22Rv1 (cell line): Measurements from ENCODE around the gene CCS.

ENCODE experiments used
- CTCF ChIP-seq: fragments of 450-650 bp; IDR thresholded peaks from 2 replicates; pipeline ENCODE4 v1.5.1; 2017; ENCODE audit warnings: mild to moderate bottlenecking
- ZFX ChIP-seq: fragments of 450-650 bp; IDR thresholded peaks from 2 replicates; pipeline ENCODE4 v1.6.1; 2017; ENCODE audit warnings: antibody characterized with exemption, borderline replicate concordance

GRCh38 chr11:66653123-66653522, 60.1 kb downstream of the CCS start:
- TF ChIP-seq CTCF, result no peak
- TF ChIP-seq ZFX, result no peak
